ENCODE results near the gene F13B. TPM values are rescaled to one million over a fixed set of nuclear protein-coding genes. Genes with fewer than 3 reads are reported as not detected.

Gene F13B
- total and polyA plus RNA-seq, 2 of the 4 experiments (the other 2 are of a cell fraction) = not detected

DNA sequence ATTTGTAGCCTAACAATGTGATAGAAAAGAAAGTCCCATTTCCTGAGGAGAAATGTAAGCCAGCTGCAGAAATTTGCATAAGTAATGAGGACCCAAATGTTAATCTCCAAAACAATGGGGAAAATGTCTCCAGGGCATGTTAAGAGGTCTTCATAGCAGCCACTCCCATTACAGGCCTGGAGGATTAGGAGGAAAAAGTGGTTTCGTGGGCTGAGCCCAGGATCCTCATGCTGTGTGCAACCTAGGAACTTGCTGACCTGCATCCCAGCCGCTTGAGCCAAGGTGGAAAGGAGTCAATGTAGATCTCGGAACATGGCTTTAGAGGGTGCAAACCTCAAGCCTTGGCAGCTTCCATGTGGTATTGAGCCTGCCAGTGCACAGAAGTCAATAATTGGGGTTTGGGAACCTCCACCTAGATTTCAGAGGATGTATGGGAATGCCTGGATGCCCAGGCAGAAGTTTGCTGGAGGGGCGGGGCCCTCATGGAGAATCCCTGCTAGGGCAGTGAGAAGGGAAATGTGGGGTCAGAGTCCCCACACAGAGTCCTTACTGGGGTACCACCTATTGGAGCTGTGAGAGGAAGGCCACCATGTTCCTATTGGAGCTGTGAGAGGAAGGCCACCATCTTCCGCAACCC, 14.2 kb upstream of the F13B start:
- Histone ChIP-seq H3K56ac (ENCODE audit: extremely low read depth, insufficient read depth, low read length) (no peak overlapping the region), H3K9me1 (ENCODE audit: insufficient read depth, low read length) (no peaks in the 10 kb centered on the region), H3K4ac (ENCODE audit: low read depth, low read length) (no peak overlapping the region), H3K14ac (replicated peaks; ENCODE audit: low read depth, low read length) (no peak overlapping the region), H4K91ac (ENCODE audit: insufficient read depth, low read depth, low read length) (no peak overlapping the region), H3K9me3 (ENCODE audit: control insufficient read depth, insufficient read depth, low read length) (peaks cover 6% of the 10 kb centered on the region), H3K4me3 (ENCODE audit: insufficient read depth, low read depth, low read length) (no peak overlapping the region), H3K23ac (ENCODE audit: low read depth, low read length) (no peak overlapping the region), H3K4me2 (ENCODE audit: low read depth, low read length) (no peak overlapping the region), H2AK9ac (replicated peaks; ENCODE audit: low read depth, low read length, poor library complexity) (no peak overlapping the region), H2BK20ac (ENCODE audit: low read depth, low read length) (no peak overlapping the region), H2AFZ (replicated peaks; ENCODE audit: low read length, poor library complexity) (no peak overlapping the region), H3K18ac (ENCODE audit: low read depth, low read length) (no peak overlapping the region), H4K5ac (ENCODE audit: low read depth, low read length) (no peak overlapping the region), H4K8ac (ENCODE audit: low read depth in 2 of 2, low read length in 2 of 2) (no peak overlapping the region), H3K4me1 (ENCODE audit: control insufficient read depth, insufficient read depth, low read length) (no peaks in the 10 kb centered on the region), H2BK15ac (ENCODE audit: low read depth, low read length) (no peak overlapping the region), H2BK5ac (ENCODE audit: low read depth, low read length, poor library complexity, severe bottlenecking) (no peak overlapping the region), H4K20me1 (ENCODE audit: insufficient read depth, low read length) (no peaks in the 10 kb centered on the region), H3K79me1 (ENCODE audit: low read depth in 1 of 2, low read length in 2 of 2) (no peaks in the 10 kb centered on the region; a peak in 1 of 4 replicates), H3K27ac (ENCODE audit: insufficient read depth, low read length) (no peak overlapping the region), H2AK5ac (ENCODE audit: low read depth, low read length) (no peak overlapping the region), H3K27me3 (ENCODE audit: control insufficient read depth, insufficient read depth, low read length) (no peaks in the 10 kb centered on the region), H3K9ac (ENCODE audit: low read depth, low read length) (no peak overlapping the region), H3K36me3 (ENCODE audit: control insufficient read depth, insufficient read depth, low read length) (peaks cover 4% of the 10 kb centered on the region), H2BK120ac (ENCODE audit: low read depth, low read length) (no peak overlapping the region)
- intact Hi-C loops (cut with micrococcal nuclease) = no loop called here
- ATAC-seq (ENCODE audit: low read depth) (no peak), DNase-seq (no peak)
- dilution Hi-C loops (cut with HindIII; ENCODE audit: low sequenced_read_pairs, unreplicated experiment) = no loop called here
- in situ Hi-C loops (cut with MboI; ENCODE audit: low sequenced_read_pairs) = no loop called here
- BruUV-seq (replicated peaks) = no TSS peak
- WGBS, 2 experiments (ENCODE audit: extremely low coverage in 2 of 2, insufficient read length in 1 of 2) = 100% methylated on average over 2 of the region's 5 CpGs; no CpG with 5 or more reads in 1 of the 2 experiments
- TF ChIP-seq USF2 (IDR thresholded peaks at IDR 0.05; ENCODE audit: low read depth, low read length) (no peak), SMC3 (IDR thresholded peaks at IDR 0.05; ENCODE audit: low read depth, low read length) (no peak), CHD1 (IDR thresholded peaks at IDR 0.05; ENCODE audit: low read depth, low read length) (no peak), RCOR1 (IDR thresholded peaks at IDR 0.05; ENCODE audit: insufficient replicate concordance, low read length) (no peak), MAFK (IDR thresholded peaks at IDR 0.05; ENCODE audit: low read depth, low read length) (no peak), CEBPB (IDR thresholded peaks at IDR 0.05; ENCODE audit: low read depth, low read length) (no peak), RFX5 (IDR thresholded peaks at IDR 0.05; ENCODE audit: low read depth, low read length) (no peak), FOS (IDR thresholded peaks at IDR 0.05; ENCODE audit: low read depth, low read length) (no peak), POLR2A (IDR thresholded peaks at IDR 0.05; ENCODE audit: low read depth, low read length) (no peak), RAD21 (IDR thresholded peaks at IDR 0.05; ENCODE audit: low read length) (no peak), ELK1 (IDR thresholded peaks at IDR 0.05; ENCODE audit: borderline replicate concordance, low read depth, low read length) (no peak), MXI1 (IDR thresholded peaks at IDR 0.05; ENCODE audit: borderline replicate concordance, low read depth, low read length) (no peak), MAZ (IDR thresholded peaks at IDR 0.05; ENCODE audit: borderline replicate concordance, low read depth, low read length) (no peak), NFE2L2 (IDR thresholded peaks at IDR 0.05; ENCODE audit: low read depth, low read length) (no peak), BHLHE40 (IDR thresholded peaks at IDR 0.05; ENCODE audit: low read depth, low read length) (no peak)
- TF ChIP-seq, protein P1, sequence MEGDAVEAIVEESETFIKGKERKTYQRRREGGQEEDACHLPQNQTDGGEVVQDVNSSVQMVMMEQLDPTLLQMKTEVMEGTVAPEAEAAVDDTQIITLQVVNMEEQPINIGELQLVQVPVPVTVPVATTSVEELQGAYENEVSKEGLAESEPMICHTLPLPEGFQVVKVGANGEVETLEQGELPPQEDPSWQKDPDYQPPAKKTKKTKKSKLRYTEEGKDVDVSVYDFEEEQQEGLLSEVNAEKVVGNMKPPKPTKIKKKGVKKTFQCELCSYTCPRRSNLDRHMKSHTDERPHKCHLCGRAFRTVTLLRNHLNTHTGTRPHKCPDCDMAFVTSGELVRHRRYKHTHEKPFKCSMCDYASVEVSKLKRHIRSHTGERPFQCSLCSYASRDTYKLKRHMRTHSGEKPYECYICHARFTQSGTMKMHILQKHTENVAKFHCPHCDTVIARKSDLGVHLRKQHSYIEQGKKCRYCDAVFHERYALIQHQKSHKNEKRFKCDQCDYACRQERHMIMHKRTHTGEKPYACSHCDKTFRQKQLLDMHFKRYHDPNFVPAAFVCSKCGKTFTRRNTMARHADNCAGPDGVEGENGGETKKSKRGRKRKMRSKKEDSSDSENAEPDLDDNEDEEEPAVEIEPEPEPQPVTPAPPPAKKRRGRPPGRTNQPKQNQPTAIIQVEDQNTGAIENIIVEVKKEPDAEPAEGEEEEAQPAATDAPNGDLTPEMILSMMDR (conservative IDR thresholded peaks at IDR 0.05; ENCODE audit: low read depth, low read length) = no peak
- ChIA-PET POLR2A (ENCODE audit: unreplicated experiment) (no interaction called here), CTCF (no interaction called here)
